Endodermal cell (in vitro differentiated cells): Measurements from ENCODE around the gene DAAM2. TPM values are rescaled to one million over a fixed set of nuclear protein-coding genes. Genes with fewer than 3 reads are reported as not detected.

ENCODE experiments used
- DNase-seq: peaks from one replicate; pipeline ENCODE4 v3.0.0-alpha.2; 2017
- H3K27ac ChIP-seq: 2 replicates; pipeline ENCODE4 v1.5.1; 2013; ENCODE audit warnings: mild to moderate bottlenecking, low read depth, low read length, moderate library complexity
- H3K27me3 ChIP-seq: 2 replicates; pipeline ENCODE4 v1.6.1; 2013; ENCODE audit warnings: mild to moderate bottlenecking, low read length, moderate library complexity; ENCODE audit not compliant: insufficient read depth, control insufficient read depth, poor library complexity, severe bottlenecking
- H3K36me3 ChIP-seq: 2 replicates; pipeline ENCODE4 v1.7.0; 2013; ENCODE audit warnings: mild to moderate bottlenecking, low read length, moderate library complexity; ENCODE audit not compliant: control insufficient read depth, insufficient read depth
- H3K4me1 ChIP-seq: one replicate; pipeline ENCODE4 v1.7.0; 2013; ENCODE audit warnings: low read length; ENCODE audit not compliant: control insufficient read depth, insufficient read depth
- H3K4me3 ChIP-seq: 2 replicates; pipeline ENCODE4 v1.5.1; 2013; ENCODE audit warnings: mild to moderate bottlenecking, low read length, moderate library complexity
- H3K9ac ChIP-seq: 2 replicates; pipeline ENCODE4 v1.6.1; 2013; ENCODE audit warnings: mild to moderate bottlenecking, low read length, moderate library complexity; ENCODE audit not compliant: poor library complexity, severe bottlenecking; ENCODE audit errors: extremely low read depth
- H3K9me3 ChIP-seq: 2 replicates; pipeline ENCODE4 v1.6.1; 2013; ENCODE audit warnings: mild to moderate bottlenecking, low read length, moderate library complexity; ENCODE audit not compliant: control insufficient read depth
- H3K27ac Mint-ChIP-seq: 2 replicates; pipeline ENCODE4 v1.8.0; 2020; ENCODE audit warnings: mixed read lengths
- H3K27me3 Mint-ChIP-seq: 2 replicates; pipeline ENCODE4 v1.8.0; 2021; ENCODE audit warnings: mild to moderate bottlenecking, mixed read lengths; ENCODE audit not compliant: insufficient read depth
- H3K36me3 Mint-ChIP-seq: 2 replicates; pipeline ENCODE4 v1.8.0; 2020; ENCODE audit warnings: low read depth, mixed read lengths
- H3K4me1 Mint-ChIP-seq: 2 replicates; pipeline ENCODE4 v1.8.0; 2020; ENCODE audit warnings: mixed read lengths
- H3K4me3 Mint-ChIP-seq: 2 replicates; pipeline ENCODE4 v1.8.0; 2020; ENCODE audit warnings: mild to moderate bottlenecking, moderate library complexity, mixed read lengths
- H3K9me3 Mint-ChIP-seq: 2 replicates; pipeline ENCODE4 v1.8.0; 2020; ENCODE audit warnings: mild to moderate bottlenecking, mixed read lengths
- WGBS, 2 experiments: methylation state at CpG; one replicate each; pipeline versions ENCODE4 v1.1.5 to v1.1.7; 2013; ENCODE audit warnings: missing lambda C conversion rate in 2 of 2, mixed read lengths in 1 of 2; ENCODE audit not compliant: insufficient coverage in 1 of 2, insufficient read length in 1 of 2; 5-methylcytosine and 5-hydroxymethylcytosine counted together
- total RNA-seq, 2 donors: library from RNA; stranded (reverse); fragmentation: NEBNext Ultra II Directional in 1 of 2; extraction: Animal tissue kit (Norgen Biotek cat#: 25700) in 1 of 2; gene quantifications; 2 replicates in 1 of 2; 3 replicates in 1 of 2; pipeline ENCODE4 v1.2.1, GENCODE V29; 2021
- TF ChIP-seq, protein P1 (sequence below): fragments of 200-600 bp; sonication (generic); conservative IDR thresholded peaks from 2 replicates; pipeline ENCODE4 v1.5.0; 2021; ENCODE audit warnings: antibody characterized with exemption, mild to moderate bottlenecking

The DAAM2 gene
- total RNA-seq, 2 donors from 2014 or later: 0.33 to 1.2 TPM

DNA sequence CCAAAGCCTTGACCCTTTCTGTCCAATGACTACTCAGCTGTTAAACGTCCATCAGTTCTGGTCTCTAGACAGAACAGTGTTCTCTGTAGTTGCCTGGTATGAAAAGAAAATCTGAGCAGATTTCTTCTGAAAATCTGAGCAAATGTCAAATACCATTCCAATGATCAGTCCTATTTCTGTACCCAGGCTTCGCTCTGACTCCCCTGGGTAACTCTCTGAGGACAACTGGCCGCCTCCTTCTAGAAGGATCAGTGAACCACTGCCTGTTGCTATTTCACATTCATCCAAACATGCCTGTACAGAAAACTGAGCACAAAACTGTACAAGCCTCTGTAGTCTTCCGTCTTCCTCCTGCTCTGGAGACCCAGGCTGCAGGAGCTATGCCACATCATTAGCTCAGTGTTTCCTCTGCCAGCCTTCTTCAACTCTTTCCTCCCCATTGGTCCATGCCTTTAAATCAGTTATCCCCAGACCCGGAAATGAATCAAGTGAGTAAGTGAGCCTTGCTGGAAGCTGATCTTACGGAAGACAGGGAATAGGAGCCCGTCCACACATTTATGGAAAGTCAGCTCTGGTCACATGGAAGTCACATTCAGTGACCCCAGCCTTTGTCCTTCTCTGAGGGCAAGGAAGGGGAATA, 63.3 kb downstream of the DAAM2 start:
- DNase-seq: no peak
- 90 to 94% methylated on average over 6 to 7 of the region's 7 CpGs for WGBS, 2 experiments
- TF ChIP-seq, protein P1, sequence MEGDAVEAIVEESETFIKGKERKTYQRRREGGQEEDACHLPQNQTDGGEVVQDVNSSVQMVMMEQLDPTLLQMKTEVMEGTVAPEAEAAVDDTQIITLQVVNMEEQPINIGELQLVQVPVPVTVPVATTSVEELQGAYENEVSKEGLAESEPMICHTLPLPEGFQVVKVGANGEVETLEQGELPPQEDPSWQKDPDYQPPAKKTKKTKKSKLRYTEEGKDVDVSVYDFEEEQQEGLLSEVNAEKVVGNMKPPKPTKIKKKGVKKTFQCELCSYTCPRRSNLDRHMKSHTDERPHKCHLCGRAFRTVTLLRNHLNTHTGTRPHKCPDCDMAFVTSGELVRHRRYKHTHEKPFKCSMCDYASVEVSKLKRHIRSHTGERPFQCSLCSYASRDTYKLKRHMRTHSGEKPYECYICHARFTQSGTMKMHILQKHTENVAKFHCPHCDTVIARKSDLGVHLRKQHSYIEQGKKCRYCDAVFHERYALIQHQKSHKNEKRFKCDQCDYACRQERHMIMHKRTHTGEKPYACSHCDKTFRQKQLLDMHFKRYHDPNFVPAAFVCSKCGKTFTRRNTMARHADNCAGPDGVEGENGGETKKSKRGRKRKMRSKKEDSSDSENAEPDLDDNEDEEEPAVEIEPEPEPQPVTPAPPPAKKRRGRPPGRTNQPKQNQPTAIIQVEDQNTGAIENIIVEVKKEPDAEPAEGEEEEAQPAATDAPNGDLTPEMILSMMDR: no peak
- Histone ChIP-seq H3K4me1 (no peaks in the 10 kb centered on the region), H3K9me3 (no peaks in the 10 kb centered on the region), H3K36me3 (no peaks in the 10 kb centered on the region), H3K9ac (no peak overlapping the region), H3K27me3 (peaks cover 8% of the 10 kb centered on the region), H3K4me3 (no peak overlapping the region), H3K27ac (no peak overlapping the region)
- no peak overlapping the region for H3K27ac Mint-ChIP-seq
- peaks cover 5% of the 10 kb centered on the region for H3K27me3 Mint-ChIP-seq
- H3K9me3 Mint-ChIP-seq: no peaks in the 10 kb centered on the region
- H3K4me1 Mint-ChIP-seq: no peaks in the 10 kb centered on the region
- H3K36me3 Mint-ChIP-seq: no peaks in the 10 kb centered on the region
- H3K4me3 Mint-ChIP-seq: no peak overlapping the region

DNA sequence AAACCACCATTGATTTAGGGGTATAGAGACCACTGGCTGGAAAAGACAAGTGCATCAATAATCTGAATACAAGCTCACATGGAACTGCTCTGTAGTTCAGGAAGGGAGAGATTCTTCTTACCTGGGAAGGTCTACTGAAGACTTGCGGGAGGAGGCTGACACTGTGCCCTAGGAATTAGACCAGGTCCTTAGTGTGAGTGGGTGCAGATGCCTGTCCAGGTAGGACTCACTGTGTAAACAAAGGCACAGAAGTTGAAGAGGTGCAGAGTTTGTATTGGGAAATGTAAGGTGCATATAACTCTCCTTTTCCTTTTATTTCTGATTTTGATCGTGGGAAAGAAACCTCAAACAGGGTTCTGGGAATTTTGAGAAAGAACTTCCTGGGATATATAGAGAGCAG, 66.8 kb downstream of the DAAM2 start:
- H3K4me1 ChIP-seq: no peaks in the 10 kb centered on the region
- Mint-ChIP-seq H3K27ac (no peak overlapping the region), H3K4me3 (no peak overlapping the region), H3K36me3 (no peaks in the 10 kb centered on the region), H3K9me3 (no peaks in the 10 kb centered on the region), H3K4me1 (no peaks in the 10 kb centered on the region), H3K27me3 (peaks cover 4% of the 10 kb centered on the region)
- TF ChIP-seq, protein P1: no peak
- no peak overlapping the region for H3K9ac ChIP-seq
- H3K27ac ChIP-seq: no peak overlapping the region
- no peak overlapping the region for H3K4me3 ChIP-seq
- 94 to 100% methylated on average over 2 of the region's 2 CpGs for WGBS, 2 experiments
- H3K36me3 ChIP-seq: no peaks in the 10 kb centered on the region
- H3K9me3 ChIP-seq: no peaks in the 10 kb centered on the region
- no peak for DNase-seq
- peaks cover 8% of the 10 kb centered on the region for H3K27me3 ChIP-seq

DNA sequence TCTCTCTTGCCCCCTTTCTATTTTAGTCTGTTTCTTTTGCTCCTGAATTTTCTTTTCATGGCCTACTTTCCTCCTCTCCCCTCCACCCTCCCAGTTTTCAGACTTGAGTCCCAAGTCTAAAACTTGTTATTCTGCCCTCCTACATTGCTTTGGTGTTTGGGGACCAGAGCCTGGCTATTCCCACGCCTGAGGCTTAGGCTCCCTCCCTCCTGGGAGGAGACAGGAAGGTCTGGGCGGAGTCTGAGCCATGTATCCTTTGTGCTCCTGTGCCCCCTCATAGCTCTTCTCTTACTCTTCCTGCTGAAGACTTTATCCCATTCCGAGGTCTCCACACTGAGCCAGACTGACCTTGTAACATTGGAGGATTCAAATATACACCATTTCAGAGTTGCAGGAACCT, 69.5 kb downstream of the DAAM2 start:
- no peak overlapping the region for H3K4me3 Mint-ChIP-seq
- no peak overlapping the region for H3K27ac Mint-ChIP-seq
- no peaks in the 10 kb centered on the region for H3K36me3 Mint-ChIP-seq
- 17 to 68% methylated on average over 1 to 3 of the region's 3 CpGs for WGBS, 2 experiments
- Histone ChIP-seq H3K27me3 (peaks cover 4% of the 10 kb centered on the region), H3K4me3 (no peak overlapping the region), H3K4me1 (no peaks in the 10 kb centered on the region), H3K36me3 (no peaks in the 10 kb centered on the region), H3K27ac (no peak overlapping the region), H3K9me3 (no peaks in the 10 kb centered on the region), H3K9ac (no peak overlapping the region)
- H3K27me3 Mint-ChIP-seq: peaks cover 5% of the 10 kb centered on the region
- H3K9me3 Mint-ChIP-seq: no peaks in the 10 kb centered on the region
- no peaks in the 10 kb centered on the region for H3K4me1 Mint-ChIP-seq
- DNase-seq: no peak
- TF ChIP-seq, protein P1: no peak
